Fibroblast of peridontal ligament (primary cell): ENCODE measurements around the gene SUB1.
"Not testable (repeated sequence)": the region's sequence is repeated elsewhere in the genome, so short reads cannot be mapped to it uniquely, and the experiment has no call there.

Source experiments
- DNase-seq: peaks from one replicate; pipeline ENCODE4 v3.0.0-alpha.2; 2010; ENCODE audit errors: extremely low read depth

SUB1 gene

DNA sequence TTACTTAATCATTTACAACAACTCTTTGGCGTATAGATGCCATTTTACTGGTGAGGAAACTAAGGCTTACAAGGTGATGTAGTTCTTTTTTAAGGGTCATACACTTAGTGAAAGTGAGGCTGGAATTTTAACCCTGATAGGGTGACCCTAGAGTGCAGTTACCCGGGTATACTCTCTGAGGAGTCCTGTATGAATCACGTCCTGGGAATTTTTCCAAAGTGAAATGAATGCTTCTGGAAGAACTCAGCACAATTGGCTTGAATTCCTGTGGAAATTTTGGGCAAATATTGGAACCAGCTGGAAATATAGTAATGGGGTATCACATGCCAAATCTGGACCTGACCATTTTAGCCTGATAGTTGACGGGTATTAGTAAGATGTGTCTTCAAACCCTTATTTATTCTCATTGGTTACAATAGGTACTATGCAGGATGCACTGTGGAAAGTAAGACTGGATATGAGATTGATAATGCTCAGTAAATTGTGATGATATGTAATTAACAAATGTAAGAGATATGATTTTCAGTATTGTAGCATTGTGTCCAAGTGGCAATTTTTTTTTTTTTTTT, 14.8 kb downstream of the SUB1 start:
- DNase-seq, result peak; percentile 99

DNA sequence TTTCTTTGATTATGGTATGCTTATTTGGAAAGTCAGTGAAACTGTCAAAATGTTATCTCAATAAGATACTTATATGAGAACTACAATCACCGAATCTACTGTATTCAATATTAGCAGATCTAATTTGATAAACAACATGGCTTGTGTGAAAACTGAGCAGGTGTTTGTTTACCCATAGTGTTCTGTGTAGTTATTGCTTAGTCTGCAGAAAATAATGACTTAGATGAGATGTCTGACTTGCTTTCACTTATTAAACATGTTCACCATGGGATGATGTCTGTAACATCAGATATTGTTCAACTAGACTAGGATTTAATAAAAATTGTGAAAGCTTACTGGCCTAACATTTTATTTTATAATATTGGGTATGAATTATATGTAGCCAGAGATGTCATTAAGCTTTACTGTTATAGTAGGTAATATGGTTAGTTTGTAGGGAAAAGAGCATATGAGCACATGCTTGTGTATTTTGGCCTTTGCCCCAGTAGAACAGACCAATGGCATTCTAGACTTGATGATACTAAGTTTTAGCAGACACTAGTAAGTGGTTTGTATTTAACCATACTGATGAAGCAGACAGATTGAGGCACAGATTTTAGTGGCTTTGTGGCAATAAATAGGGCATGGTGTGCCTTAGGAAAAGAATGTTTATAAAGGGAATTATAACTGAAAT, 16.4 kb downstream of the SUB1 start:
- peak; percentile 39 for DNase-seq

DNA sequence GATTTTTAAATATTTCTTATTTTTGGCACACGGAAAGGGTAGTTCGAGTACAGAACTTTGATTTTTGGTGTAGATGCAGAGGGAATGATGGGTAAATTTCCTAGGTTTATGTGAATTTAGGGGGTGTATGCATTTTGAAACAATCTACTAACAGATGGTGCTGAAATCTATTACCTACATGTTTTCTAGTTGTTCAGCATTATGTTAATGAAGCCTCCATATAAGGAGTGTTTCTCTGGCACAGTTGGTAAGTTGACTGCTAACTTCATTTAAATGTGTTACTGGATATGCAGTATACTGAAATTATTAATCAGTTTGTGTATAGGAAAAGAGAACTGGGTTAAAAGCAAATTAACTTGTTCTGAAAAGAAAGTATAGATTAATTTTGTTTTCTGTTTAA, 17.5 kb downstream of the SUB1 start:
- DNase-seq, result no peak

DNA sequence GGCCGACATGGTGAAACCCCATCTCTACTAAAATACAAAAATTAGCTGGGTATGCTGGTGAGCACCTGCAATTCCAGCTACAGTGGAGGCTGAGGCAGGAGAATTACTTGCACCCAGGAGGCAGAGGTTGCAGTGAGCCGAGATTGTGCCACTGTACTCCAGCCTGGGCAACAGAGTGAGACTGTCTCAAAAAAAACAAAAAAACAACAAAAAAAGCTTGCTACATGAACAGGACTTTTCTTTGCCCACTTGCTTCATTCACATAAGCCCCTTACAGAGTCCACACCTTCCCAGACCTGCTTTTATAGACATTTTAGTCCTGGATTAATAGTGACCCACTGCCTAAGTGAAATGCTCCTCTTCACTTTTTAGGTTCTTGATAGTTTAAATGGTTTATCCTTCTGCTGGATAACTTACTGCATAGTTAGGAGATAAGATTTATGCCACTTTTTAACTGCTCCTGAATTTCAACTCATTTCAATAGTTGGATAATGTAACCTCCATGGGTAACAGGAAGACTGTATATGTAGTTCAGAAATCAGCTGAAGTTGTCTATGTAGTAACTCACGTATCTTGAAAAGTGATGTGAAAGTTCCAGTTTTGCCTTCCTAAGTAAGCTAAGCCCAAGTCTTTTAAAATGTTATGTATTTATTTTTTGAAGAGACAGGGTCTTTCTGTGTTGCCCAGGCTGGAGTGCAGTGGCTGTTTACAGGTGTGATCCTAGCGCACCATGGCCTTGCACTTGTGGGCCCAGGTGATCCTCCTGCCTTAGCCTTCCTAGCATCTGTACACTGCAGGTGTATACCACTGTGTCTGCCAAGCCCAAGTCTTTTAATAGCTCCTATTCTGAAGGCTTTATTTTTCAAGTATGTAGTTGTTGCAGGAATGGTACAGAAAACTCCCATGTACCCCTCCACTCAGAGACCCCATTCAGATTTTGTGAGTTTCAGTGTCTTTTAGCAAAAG, 19.7 kb downstream of the SUB1 start:
- no peak for DNase-seq

DNA sequence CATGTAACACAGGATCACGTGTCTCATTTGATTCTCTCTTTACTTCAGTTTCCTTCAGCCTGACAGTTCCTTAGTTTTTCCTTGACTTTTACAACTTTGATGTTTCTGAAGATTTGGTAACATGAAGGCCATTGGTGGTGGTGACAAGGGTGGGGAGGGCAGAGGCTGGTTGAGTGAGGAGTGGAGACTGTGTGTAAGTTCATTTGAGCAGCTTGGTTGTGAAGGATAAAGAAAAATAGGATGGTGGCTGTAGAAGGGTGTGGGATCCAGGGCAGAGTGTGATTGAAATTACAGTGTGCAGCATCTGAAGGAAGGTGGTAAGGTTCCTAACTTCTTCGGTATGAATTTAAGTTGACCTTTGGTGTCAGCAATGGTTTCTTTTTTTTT, 20.4 kb downstream of the SUB1 start:
- DNase-seq, result no peak

DNA sequence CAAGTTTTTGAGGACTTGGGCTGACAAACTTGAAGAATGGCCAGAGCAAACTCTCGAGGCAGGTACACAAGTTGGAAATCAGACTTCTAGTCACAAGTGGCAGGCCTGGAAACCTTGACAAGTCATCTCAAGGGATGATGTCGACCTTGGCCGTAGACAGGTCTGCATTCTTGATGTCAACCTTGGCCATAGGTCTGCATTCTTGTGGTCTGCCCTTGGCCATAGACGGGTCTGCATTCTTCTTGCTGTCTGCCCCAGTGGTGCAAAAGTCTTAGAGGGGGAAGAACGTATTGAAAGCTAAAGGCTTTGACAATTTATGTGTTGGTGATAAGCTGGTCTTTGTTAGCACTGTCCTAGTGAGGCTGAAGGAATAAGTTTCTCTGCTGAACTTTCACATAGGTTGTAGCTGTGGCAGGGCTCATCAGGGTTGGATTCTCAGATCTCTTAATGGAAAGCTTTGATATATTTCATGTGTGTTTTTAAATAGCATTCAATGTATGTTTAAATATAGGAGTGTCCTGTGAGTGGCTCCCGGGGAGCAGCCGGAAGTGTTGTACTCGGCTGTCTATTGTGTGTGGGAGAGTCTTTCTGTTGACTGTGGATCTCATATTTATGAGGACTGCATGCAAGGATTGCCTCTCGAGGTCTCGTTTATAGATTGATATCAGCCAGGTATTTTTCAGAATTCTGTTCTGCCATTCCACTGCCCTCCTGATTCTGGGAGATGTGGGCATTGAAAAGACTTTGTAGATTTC, 27.0 kb downstream of the SUB1 start:
- DNase-seq, result no peak

DNA sequence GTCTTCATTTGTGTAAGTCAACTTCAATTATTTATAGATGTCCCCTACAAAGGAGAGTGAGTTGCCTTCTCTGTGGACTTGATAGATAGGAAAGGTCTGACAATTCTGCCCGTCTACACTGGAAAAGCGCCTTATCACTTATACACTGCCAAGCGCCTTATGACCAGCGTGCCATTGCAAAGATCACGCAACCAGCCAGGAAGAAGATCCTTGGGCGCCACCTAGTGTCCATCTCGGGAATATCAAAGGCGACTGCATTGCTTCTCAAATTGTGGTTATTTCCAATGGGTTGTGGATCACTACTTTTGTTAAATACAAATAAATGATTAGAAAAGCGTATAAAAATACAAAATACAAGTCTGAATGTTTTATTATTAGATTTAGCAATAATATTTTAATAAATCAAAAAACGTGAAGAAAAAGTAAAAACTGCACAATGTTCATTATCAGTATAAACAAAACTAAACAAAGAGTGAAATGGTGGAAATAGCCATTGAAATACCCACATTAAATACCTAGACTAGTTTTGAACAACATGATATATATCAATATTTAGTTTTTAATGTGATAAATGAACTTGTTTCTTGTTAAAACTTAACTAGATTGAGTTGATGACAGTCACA, 27.8 kb downstream of the SUB1 start:
- DNase-seq, result peak; percentile 86

DNA sequence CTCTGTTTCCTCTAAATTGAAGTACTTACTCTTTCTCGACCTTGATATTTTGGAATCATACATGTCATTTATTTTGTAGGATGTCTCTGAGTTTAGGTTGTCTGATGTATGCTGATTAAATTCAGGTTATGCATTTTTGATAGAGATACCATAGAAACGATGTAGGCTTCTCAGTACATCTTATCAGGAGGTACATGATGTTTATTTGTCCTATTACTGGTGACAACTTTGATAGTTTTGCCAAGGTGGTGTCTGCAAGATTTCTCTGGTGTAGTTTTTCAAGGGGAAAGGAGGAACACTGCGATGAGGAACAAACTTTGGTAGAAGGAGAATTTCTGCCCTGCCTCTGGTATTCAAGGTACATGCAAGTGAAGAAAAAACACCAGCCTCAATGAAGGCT, 29.9 kb downstream of the SUB1 start:
- DNase-seq, result no peak

DNA sequence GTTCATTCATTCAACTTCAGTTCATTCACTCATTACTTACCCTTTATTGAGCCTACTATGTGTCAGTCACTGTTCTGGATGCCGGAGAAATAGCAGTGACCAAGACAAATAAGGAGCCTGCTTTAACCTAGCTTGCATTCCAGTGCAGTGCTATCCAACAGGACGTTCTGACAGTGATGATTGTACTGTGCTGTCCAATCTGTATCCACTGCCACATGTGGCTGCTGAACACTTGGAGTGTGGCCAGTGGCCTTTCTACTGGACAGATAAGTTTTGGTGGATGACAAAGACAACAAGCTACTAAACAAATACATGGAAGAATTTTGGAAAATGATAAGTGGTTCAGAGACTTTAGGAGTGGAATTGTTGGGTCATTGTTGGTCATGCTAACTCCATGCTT, 33.6 kb downstream of the SUB1 start:
- no peak for DNase-seq

DNA sequence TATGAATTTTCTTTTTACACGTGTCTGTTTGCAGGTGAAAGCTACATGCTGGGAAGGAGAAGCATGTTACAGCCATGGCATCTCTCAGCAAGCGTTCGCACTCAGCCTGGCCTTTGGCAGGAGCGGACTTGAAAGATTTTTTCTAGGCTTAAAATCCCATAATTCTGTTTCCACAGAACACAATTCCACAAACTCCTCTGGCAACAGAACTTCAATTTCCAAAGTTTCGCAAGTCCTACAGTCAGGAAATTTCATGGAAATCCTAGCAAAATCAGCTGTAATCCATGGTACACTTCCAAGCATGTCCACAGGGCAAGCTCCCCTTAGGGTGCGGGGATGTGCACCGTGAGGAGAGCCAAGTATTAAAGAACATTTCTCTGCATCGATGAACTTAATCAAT, 35.9 kb downstream of the SUB1 start:
- DNase-seq, result no peak

DNA sequence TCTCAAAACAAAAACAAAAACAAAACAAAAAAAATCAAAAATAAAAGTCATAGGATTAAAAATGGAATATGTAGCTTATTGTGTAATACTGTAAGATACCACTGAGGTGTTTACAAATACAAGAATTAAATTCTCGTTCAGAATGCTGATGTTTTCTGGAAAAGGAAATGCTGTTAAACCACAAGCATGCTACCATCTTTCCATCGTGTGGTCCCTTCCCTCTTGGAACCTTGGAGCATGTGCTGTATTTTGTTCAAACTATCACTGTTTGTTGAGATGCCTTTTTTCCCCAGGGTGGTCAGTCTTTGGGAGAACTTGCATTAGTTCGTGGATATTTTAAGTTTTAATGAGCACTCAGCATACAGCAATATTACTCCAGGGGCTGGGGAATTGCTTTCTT, 39.7 kb downstream of the SUB1 start:
- DNase-seq, result no peak

DNA sequence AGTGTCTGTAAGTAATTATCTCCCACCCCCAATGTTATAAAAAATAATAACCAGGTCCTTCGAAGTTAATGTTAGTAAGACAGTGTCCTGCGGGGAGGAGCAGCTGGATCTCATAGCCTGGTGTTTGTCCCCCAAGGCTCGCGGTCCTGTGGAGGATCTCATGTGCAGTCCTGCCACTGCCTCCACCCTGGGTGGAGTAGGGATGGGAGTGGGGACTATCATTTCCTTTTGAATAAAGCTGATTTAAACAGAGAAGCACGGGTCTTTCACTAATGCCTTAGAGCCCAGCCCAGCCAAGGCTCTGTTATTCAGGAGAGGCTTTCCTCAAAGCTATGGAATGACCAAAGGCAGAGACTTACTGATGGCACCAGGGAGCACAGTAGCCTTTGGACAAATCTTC, 40.2 kb downstream of the SUB1 start:
- no peak for DNase-seq

DNA sequence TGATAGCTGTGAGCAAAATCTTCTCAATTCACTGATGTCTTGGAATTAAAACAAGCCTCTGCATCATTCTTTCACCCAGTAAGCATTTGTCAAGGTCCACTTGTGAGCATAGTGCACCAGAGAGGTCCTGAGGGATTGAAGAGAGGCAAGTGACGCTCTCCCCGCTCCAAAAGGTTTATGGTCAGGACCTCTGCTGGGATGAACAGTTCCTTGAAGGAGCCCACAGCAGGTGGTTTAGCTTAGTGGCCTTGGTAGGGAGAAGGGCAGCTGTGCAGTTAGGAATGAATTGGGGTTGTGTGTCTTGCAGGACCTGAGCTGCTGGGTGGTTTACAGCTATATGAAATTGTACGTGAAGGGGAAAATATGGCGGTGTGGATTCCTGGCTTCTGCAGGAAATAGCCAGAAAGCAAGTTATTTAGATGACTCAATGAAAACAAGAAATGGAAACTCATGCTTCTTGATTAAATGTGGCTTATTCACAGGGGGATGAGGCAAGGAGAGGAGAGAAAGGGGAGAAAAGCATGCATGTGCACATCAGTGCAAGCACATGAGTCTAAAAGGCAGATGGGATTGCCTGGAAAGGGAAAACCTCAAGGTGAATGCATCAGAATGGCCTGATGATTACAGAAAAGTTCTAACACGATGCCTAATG, 42.0 kb downstream of the SUB1 start:
- DNase-seq, result peak; percentile 31

DNA sequence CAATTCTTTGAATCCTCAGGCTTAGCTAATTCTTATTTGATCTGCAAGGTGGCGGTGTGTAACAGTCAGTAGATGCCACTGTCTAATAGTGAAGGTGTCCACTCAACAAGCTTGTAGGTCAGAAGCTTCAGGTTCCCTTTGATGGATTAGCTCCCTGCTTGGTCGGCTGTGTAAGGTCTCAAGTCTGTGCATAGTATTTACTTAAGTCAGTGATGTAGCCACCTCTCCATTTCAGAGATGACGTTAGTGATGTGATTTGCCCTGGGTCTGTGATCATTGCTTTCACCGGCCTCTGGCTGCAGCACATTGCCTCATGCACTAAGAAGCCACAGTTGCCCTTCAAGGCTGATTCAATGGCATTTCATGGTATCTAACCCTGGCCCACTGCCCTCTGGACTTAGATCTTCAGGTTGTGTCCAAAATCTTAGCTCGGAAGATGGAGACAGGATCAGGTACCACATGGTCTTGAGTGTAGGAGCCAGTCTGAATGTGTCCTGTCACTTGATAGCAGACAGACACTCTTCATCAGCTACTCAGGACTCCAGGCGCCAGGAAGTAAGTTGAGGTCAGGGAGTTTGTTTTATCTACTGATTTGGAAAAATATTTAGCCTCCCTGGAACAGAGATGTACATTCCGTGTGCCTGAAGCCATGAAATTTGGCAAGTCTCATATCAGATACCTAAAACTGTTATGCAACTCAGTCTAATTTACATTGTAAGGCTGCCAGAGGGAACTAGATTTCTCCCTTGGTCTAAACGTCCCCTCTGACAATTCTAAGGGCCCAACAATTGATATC, 42.9 kb downstream of the SUB1 start:
- peak; percentile 69 for DNase-seq

DNA sequence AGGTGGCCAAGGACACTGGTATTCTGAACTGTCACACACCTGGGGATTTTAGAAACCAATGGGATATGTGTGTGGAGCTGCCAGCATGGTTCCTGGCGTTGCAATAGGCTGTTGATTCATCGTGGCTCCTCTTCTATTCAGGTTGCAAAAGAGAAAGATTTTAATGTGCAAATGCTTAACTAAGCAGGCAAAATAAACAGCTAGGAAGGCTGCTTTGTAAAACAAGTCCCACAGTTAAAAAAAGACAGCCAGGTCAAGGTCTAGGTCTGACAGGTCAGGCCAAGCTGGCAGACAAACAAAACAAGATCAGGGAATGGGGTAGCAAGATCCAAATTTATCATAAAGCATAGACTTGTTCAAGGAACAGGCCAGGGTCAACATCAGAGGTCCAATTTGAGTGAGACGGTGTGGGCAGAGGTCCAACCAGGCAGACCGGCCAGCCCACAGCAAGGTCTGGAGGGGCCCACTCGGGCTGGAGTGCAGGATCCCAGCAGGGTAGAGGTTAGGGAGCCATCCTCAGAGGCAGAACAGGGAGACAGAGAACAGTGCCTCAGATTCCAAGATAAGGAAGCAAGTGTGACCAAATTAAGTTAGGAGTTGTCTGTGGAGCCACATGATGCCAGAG, 45.6 kb downstream of the SUB1 start:
- DNase-seq, result no peak

DNA sequence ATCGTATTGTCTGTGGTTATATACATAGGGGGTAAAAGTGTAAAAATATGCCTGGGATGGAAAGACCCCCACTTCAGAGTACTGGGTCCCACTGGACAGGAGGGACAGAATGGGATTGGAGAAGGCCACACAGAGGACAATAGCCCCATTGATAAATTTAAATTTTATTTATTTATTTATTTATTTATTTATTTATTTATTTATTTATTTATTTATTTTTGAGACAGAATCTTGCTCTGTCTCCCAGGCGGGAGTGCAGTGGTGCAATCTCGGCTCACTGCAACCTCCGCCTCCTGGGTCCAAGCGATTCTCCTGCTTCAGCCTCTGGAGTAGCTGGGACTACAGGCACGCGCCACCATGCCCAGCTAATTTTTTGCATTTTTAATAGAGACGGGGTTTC, 47.7 kb downstream of the SUB1 start:
- not testable (repeated sequence) for DNase-seq

DNA sequence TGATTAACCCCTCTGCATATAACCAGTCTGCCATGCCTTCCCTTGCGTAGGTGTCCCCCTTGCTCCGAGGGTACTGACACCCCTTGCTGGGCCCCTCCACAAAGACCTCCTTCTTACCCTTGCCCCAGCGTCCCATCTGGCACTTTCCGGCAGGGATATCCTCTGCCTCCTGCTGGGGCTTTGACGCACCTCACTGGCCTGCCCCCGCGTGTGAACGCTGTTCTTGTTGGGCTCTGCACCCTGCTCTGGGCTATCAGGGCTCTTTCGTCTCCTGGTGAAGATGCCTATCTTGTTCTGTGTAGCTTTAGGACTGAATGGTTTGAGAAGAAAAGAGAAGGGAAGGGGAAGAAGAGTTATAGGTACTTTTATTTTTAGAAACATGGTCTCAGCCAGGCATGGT, 53.0 kb downstream of the SUB1 start:
- no peak for DNase-seq

DNA sequence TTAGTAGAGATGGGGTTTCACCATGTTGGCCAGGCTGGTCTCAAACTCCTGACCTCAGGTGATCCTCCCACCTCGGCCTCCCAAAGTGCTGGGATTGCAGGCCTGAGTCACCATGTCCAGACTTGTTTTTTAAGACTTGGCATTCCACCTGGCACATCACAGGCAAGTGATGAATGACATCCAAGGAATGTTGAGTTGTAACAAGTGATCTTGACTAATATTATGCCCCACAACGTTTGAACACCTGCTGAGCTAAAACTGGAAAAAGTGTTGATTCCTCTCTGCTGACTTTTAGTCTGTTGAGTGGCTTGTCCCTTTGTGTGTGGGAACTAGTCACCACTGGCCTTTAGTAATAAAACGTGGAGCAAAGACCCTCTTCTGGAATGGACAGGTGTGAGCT, 54.6 kb downstream of the SUB1 start:
- DNase-seq, result no peak

DNA sequence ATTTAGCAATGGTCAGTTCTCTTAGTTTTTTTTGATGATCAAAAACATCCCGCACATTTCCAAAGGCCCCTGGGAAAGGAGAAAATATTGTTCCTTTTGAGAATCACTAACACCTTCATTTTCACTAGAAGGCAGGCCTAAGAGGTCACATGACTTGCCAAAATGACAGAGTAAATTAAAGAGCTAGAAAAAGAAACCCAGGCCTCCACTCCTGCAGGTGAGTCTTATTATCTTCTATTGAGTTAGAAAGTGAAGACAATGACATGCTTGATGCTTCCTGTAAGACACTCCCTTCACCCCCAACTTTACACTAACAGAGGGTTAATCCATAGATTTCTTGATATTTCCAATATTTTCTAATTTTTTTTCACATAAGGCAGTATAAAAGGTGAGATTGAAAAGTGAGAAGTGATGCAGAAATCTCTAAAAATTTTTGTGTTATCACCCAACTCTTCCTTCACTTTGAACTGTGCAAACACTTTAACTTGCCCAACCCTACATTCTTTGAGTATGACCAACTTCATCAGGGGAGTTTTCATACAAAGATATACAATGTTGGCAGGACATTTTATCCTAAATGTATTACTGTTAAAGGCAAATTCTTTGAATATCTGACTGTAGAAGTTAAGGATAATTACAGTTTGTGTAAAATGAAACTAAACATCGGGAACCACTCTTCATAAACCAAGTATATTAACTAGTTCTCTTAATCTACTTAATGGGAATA, 57.1 kb downstream of the SUB1 start:
- peak; percentile 49 for DNase-seq
